Testis (tissue), 3 donors: ENCODE measurements around the gene LEMD2. TPM values are rescaled to one million over a fixed set of nuclear protein-coding genes. Genes with fewer than 3 reads are reported as not detected.

Experiments
- DNase-seq: peaks from one replicate; pipeline ENCODE4 v3.0.0-alpha.2; 2019
- H3K27ac ChIP-seq, 2 donors: fragments of 200-600 bp; sonication (generic); one replicate each; pipeline ENCODE4 v1.5.1; 2019
- H3K27me3 ChIP-seq: fragments of 200-600 bp; sonication (generic); one replicate; pipeline ENCODE4 v1.5.1; 2019
- H3K36me3 ChIP-seq: fragments of 200-600 bp; sonication (generic); one replicate; pipeline ENCODE4 v1.5.1; 2017; ENCODE audit warnings: low read depth; ENCODE audit errors: missing control alignments
- H3K4me1 ChIP-seq: fragments of 200-600 bp; sonication (generic); one replicate; pipeline ENCODE4 v1.5.1; 2019
- H3K4me3 ChIP-seq, 2 donors: fragments of 200-600 bp; sonication (generic); one replicate each; pipeline ENCODE4 v1.5.1; 2017 to 2019
- H3K9me3 ChIP-seq: fragments of 200-600 bp; sonication (generic); one replicate; pipeline ENCODE4 v1.5.1; 2017
- POLR2A ChIP-seq: fragments of 450-650 bp; IDR thresholded peaks from one replicate; pipeline ENCODE4 v1.6.1; 2017; ENCODE audit warnings: antibody characterized with exemption, mild to moderate bottlenecking, moderate library complexity
- WGBS, 2 donors: methylation state at CpG; one replicate each; pipeline ENCODE4 v1.1.5; 2018; 5-methylcytosine and 5-hydroxymethylcytosine counted together
- intact Hi-C: fragments of 100-400 bp; cut with DNase I; formaldehyde crosslinking; loops from one replicate; pipeline ENCODE4 v1.15.1; 2023; ENCODE audit warnings: low total_unique reads
- polyA plus RNA-seq: library from polyadenylated mRNA; stranded (reverse); fragments of 350-450 nt; fragmentation: Illumina TruSeq; extraction: RNeasy Lipid Tissue Mini Kit (QIAGEN cat#74804); gene quantifications from one replicate; pipeline ENCODE4 v1.2.3, GENCODE V29; 2014; ENCODE audit warnings: low read depth, low replicate concordance; ENCODE audit not compliant: insufficient read depth
- total RNA-seq, 2 donors: library from RNA; depleted of rRNA; stranded (reverse); fragments of >200 nt; gene quantifications; one replicate each; pipeline ENCODE4 v1.2.3, GENCODE V29; 2016
- TF ChIP-seq, protein P1 (sequence below), 3 experiments: fragments of 450-650 bp in 2 of 3; fragments of 200-600 bp in 1 of 3; sonication (generic) in 1 of 3; IDR thresholded peaks; one replicate each; pipeline ENCODE4 v1.5.1; 2016 to 2019; ENCODE audit warnings: antibody characterized with exemption in 3 of 3, mild to moderate bottlenecking in 2 of 3, moderate library complexity in 1 of 3

The LEMD2 gene
- total and polyA plus RNA-seq, 3 donors from 2014 or later: 71.2 to 89.5 (median 77.0) TPM

DNA sequence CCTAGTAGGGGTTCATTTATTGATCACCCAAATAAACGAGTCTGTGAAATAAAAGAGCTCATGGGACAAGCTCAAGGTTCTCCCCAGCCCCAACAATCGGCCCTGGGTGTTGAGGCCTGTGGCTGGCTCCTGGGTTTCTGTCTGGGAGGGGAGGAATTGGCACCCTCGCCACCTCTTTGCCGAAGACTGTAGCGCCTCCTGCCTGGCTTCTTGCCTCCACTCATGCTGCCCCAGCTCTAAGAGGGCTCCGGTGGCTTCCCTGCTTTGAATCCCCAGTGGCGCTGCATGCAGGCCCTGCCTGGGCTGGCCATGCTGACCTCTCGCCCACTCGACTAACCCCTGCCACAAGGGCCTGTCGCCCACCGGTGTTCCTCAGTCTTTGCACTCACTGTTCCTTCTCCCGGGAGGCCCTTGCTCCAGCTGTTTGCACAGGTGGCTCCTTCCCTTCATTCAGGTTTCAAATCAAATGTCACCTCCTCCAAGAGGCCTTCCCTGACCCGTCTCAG lies 9.5 kb upstream of the LEMD2 start:
- TF ChIP-seq POLR2A: no peak
- TF ChIP-seq, protein P1, sequence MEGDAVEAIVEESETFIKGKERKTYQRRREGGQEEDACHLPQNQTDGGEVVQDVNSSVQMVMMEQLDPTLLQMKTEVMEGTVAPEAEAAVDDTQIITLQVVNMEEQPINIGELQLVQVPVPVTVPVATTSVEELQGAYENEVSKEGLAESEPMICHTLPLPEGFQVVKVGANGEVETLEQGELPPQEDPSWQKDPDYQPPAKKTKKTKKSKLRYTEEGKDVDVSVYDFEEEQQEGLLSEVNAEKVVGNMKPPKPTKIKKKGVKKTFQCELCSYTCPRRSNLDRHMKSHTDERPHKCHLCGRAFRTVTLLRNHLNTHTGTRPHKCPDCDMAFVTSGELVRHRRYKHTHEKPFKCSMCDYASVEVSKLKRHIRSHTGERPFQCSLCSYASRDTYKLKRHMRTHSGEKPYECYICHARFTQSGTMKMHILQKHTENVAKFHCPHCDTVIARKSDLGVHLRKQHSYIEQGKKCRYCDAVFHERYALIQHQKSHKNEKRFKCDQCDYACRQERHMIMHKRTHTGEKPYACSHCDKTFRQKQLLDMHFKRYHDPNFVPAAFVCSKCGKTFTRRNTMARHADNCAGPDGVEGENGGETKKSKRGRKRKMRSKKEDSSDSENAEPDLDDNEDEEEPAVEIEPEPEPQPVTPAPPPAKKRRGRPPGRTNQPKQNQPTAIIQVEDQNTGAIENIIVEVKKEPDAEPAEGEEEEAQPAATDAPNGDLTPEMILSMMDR (IDR thresholded peaks at IDR 0.05): no peak
- no peak overlapping the region for H3K27ac ChIP-seq
- 84 to 87% methylated on average over 10 to 13 of the region's 13 CpGs for WGBS, 2 donors
- H3K9me3 ChIP-seq: no peaks in the 10 kb centered on the region
- H3K4me3 ChIP-seq: no peak overlapping the region
- H3K36me3 ChIP-seq: no peaks in the 10 kb centered on the region
- no peak for DNase-seq
- no peaks in the 10 kb centered on the region for H3K27me3 ChIP-seq
- intact Hi-C loops: no loop called here
- H3K4me1 ChIP-seq: peaks cover 4% of the 10 kb centered on the region

- Histone ChIP-seq H3K36me3 (no peaks in the 10 kb centered on the region), H3K4me1 (peaks cover 4% of the 10 kb centered on the region), H3K4me3 (no peak overlapping the region), H3K27me3 (no peaks in the 10 kb centered on the region), H3K9me3 (no peaks in the 10 kb centered on the region), H3K27ac (no peak overlapping the region)
- DNase-seq: no peak
- intact Hi-C loops: no loop called here
- no peak for TF ChIP-seq POLR2A
- TF ChIP-seq, protein P1 (IDR thresholded peaks at IDR 0.05): no peak
- WGBS, 2 donors: 88% methylated on average over 10 of the region's 10 CpGs
Observed at GRCh38 chr6:33797626-33798342, 8.9 kb upstream of the LEMD2 start.

- TF ChIP-seq POLR2A: no peak
- TF ChIP-seq, protein P1 (IDR thresholded peaks at IDR 0.05): no peak
- Histone ChIP-seq H3K9me3 (no peaks in the 10 kb centered on the region), H3K4me3 (no peak overlapping the region), H3K4me1 (peaks cover 4% of the 10 kb centered on the region), H3K36me3 (no peaks in the 10 kb centered on the region), H3K27ac (no peak overlapping the region), H3K27me3 (no peaks in the 10 kb centered on the region)
- intact Hi-C loops: no loop called here
- DNase-seq: no peak
- WGBS, 2 donors: 37 to 64% methylated on average over 4 to 14 of the region's 14 CpGs
Observed at GRCh38 chr6:33794910-33795623, 6.1 kb upstream of the LEMD2 start.

DNA sequence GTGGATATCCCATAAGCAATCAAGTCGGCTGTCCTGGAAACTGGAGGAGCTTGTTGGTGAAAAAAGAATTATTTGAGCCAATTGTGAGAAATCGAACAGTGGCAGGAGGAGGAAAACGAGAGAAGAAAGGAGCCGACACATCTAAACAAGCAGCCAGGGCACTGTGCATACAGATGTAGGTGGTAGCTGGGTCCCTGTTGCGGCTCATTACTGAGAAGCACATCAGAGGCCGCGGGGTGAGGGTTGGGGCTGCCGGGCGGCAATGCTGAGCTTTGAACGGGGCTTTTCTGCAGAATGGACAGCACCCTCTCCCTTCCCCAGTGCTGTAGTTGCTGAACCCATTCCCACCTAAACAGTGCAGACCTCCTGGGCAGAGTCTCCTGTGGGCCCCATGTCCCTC lies 4.1 kb upstream of the LEMD2 start:
- H3K4me1 ChIP-seq: no peaks in the 10 kb centered on the region
- no peak overlapping the region for H3K4me3 ChIP-seq
- no peaks in the 10 kb centered on the region for H3K27me3 ChIP-seq
- H3K9me3 ChIP-seq: no peaks in the 10 kb centered on the region
- 69 to 85% methylated on average over 10 of the region's 10 CpGs for WGBS, 2 donors
- TF ChIP-seq, protein P1 (IDR thresholded peaks at IDR 0.05): no peak
- TF ChIP-seq POLR2A: no peak
- no peak overlapping the region for H3K27ac ChIP-seq
- no peak for DNase-seq
- intact Hi-C loops: no loop called here
- no peaks in the 10 kb centered on the region for H3K36me3 ChIP-seq
